NCI-H2196 treated with DMSO at 0.1 percent for 48 hours (cell line): ENCODE measurements around the gene CDHR5.

Source experiments
- DNase-seq: peaks from one replicate; lab custom pipeline; 2025; ENCODE audit not compliant: unreplicated experiment; lab: John Stamatoyannopoulos, UW

The CDHR5 gene

DNA sequence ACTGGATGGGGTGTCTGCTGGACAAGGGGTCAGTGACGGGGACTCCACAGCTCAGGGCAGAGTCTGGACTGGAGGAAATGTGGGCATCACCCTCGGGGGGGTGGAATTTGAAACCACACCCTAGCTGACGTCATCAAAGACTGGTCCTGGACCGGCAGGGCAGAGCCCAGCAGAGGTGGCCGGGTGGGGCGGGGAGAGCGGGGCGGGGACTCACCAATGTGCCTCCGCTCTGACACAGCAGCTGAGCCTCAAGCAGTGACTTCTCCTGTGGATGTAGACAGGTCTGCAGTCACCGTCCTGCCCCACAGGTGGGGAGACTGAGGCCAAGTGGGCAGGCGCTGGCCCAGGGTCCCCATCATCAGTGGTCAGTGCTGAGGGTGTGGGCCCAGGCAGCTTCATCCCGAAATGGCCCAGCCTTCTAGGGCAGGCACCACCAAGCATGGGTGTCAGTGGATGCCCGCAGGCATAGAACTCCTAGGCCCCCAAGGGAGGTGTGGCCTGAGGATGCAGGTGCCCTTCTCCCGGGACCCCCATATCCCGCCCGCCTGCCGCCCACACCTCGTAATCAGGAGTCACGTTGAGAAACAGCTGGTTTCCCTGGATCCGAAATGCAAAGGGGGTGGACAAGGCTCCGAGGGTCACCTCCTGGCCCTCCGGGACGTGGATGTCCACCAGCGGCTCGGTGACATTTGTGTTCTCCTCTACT, 603 bp downstream of the CDHR5 start:
- no peak for DNase-seq

DNA sequence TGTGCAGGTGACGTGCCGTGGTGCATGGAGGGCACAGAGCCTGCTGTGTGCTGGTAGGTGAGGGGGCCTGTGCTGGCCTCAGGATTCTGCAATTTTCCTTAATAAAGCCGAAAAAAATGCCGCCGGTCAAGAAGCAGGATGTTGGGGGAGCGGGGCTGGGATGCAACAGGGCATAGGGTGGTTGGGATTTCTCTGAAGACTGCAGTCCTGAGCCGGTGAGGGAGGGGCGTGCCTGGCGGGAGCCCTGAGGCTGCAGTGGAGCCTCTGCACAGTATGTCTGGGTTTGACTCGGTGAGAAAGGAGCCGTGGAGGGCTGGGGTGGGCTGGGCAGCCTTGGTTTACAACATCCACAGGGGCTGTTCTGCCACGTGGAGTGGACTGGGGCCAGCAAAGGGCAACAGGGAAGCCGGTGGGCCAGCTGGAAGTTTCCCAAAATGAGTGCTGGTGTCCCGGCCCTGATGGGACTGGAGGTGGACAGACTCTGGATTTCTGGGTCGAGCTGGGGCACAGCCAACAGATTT, 1.3 kb downstream of the CDHR5 start:
- no peak for DNase-seq

DNA sequence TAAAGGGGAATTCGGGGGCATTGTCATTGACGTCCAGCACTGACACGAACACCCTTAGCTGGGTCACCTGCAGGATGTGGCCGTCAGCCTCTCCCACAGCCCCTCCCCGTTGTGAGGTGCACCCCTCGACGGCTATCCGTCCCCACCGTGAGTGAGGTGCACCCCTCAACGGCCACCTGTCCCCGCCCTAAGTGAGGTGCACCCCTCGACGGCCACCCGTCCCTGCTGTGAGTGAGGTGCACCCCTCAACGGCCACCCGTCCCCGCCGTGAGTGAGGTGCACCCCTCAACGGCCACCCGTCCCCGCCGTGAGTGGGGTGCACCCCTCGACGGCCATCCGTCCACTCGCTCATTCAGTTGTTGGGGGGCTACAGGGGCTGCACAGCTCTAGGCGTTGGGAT, 2.9 kb downstream of the CDHR5 start:
- no peak for DNase-seq

GRCh38 chr11:620935-621814, 3.6 kb downstream of the CDHR5 start:
- DNase-seq: no peak

GRCh38 chr11:620201-620600, 4.6 kb downstream of the CDHR5 start:
- no peak for DNase-seq

GRCh38 chr11:619628-620050, 5.1 kb downstream of the CDHR5 start:
- no peak for DNase-seq

GRCh38 chr11:618856-619627, 5.7 kb downstream of the CDHR5 start:
- no peak for DNase-seq

DNA sequence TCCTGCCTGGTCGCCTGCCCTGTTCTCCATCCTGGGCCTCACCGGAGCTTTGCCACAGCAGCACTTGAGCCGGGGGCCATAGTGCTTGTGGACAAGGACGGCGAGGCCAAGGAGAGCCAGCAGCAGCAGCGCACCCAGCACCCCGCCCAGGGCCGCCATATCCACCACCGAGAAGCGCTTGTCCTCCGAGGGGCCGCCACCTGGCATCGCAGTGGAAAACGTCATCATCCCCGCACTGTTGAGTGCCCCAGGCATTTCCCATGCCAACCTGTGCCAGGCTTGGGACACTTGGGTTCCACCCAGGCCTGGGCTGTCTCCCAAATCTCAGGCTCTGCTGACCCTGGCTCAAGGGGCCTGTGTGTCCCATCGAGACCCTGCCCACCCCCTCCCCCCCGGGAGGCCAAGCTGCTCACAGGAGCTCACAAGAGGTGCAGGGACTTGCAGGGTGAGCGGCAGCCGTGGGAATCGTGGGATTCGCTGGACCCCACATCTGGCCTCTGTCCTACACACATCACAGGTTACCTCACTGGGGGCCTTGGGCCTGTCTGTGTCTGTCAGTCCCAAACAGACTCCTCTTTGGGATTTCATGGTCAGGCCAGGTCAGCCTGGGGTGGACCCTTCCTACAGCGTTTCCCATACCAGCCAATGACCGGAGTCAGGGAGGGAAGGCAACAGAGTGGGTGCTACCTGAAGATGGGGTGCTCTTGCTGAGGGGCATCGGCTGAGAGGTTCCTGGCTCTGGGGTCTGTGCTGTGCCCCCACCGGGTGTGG, 6.7 kb downstream of the CDHR5 start:
- no peak for DNase-seq

- DNase-seq: no peak
These were observed 7.4 kb downstream of the CDHR5 start for GRCh38 chr11:617199-617911.

DNA sequence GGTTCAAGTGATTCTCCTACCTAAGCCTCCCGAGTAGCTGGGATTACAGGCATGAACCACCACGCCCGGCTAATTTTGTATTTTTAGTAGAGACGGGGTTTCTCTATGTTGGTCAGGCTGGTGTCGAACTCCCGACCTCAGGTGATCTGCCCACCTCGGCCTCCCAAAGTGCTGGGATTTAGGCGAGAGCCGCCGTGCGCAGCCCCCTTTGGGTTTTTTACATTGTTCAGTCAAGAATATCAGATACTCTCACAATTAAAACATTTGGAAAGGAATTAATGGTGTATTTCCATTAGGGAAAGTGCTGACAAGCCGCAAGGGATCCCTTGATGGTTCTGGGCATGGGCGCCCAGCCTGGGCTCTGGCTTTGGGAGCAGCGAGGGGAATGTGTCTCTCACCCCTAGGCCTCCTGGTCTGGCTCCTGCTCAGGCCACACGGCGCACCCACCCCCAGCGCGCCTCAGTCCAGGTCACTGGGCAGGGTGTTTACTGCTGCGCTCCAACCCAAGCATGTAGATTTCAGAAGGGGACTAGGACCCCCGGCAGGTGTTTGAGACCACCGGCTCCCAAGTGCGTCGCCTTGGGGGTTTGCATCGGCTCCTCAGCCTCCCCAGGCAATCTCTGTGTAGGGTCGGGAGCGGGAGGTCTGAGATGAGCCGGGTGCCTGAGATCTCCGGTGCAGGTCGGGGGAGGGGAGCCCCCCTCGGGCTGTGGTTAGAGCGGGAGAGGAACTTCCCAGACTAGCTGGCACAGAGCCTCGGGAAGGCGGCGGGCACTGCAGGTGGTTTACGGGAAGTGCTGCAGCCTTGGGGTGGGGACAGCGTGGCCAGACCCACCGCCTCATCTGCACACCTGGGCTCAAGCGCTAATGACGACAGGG, 8.2 kb downstream of the CDHR5 start:
- DNase-seq: no peak

DNA sequence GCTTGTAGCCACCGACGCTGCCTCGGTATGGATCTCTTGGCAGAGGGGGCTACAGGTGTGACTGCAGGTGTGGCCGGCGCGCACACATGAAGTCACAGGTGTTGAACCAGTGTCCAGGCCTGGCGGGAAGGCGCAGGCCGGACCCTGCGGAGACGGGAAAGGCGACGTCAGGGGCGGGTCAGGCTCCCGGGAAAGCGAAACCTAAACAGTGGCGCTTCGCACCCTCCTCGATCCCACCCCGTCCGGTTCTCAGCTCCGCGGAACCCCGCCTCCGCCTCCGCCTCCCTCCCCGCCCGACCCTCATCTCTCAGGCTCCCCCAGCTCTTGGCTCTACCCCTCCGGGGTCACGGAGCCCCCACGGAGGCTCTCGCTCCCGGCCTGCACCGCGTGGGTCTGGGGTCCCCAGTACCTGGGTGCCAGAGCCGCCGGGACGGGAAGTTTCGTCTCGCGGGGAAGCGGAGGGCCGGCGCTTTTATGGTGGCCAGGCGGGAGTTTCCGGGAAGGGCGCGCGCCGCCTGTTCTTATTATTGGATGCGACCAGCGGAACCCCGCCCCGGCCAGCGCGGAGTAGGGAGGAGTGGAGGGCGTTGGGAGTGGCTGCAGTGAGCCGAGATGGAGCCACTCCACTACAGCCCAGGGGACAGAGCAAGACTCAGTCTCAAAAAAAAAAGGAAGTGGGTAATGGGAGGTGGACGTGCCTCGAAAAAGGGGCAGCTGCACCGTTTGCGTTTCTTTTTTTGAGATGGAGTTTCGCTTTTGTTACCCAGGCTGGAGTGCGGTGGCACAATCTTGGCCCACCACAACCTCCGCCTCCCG, 9.0 kb downstream of the CDHR5 start, which contains the start of gene IRF7:
IRF7 (minus strand) TSS at position 447 of the 816 bp plus-strand sequence. CDS start 586 bp downstream, outside the sequence.
- DNase-seq: peak; percentile 88

DNA sequence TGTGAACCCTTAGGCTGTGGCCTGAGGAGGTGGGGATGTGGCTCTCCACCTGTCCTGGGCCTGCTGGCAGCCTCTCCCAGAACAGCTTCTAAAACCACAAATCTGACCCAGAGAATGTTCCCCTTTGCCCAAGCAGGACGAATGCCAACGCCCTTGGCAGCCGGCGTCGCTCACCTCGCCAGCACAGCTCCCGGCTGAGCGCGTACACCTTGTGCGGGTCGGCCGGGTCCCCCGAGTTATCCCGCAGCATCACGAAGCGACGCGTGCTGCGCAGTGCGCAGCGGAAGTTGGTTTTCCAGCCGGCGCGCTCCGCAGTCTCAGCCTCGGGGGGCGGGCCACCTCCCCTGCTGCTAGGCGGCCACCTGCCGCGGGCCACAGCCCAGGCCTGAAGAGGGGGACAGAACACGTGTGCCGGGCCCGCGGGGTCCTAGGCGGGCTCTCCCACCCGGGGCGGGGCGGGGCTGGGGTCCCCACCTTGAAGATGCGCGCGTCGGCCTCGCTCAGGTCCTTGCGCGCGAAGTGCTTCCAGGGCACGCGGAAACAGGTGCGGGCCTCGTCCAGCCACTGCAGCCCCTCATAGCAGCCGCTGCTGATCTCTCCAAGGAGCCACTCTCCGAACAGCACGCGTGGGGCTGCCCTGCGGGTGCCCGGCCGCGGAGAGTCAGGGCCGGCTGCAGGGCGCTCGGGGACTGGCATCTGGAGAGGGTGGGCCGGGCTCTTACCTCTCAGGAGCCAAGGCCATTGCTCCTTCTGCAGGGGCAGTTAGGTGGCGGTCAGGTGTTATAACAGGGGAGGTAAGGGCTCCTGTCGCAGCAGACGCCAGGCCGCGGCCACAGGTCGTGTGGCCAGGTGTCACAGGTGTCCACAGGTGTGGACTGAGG, 9.9 kb downstream of the CDHR5 start:
- DNase-seq: no peak

DNA sequence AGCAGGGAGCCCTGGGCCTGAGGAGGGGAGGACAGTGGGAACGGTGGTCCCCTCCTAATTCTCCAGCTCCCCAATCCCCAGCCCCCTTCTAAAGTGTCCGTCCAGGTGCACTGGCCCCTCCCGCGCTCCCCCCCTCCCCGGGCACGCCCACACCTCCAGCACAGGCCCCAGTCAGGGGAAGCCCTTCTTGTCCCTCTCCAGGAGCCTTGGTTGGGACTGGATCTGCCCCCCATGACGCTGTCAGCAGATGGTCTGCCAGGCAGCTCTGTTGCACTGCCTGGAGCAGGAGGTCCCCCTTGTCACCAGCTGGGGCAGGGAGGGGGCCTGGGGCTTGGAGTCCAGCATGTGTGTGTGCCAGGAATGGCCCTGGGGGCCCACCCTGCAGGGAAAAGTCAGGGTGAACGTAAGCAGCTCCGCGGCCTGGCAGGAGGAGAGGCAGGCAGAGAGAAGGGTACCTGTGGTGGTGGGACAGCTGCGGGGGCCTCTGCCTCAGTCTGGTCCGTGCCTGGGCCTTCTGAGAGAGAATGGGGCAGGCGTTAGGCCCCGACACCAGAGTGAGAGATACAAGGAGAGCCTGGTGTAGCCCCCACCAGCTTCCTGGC, 10.6 kb downstream of the CDHR5 start:
- no peak for DNase-seq

- peak; percentile 37 for DNase-seq
These were observed 11.3 kb downstream of the CDHR5 start for GRCh38 chr11:613369-613968.

- no peak for DNase-seq
These were observed 11.8 kb downstream of the CDHR5 start for GRCh38 chr11:612961-613300.

GRCh38 chr11:612201-612960, 12.4 kb downstream of the CDHR5 start:
- peak; percentile 27 for DNase-seq
